HG02588 (cell line): ENCODE data around the gene MED13L.

ENCODE experiments used
- ATAC-seq: cut with Tn5 transposase; IDR thresholded peaks from one replicate; pipeline ENCODE4 v1.9.1; 2021; ENCODE audit warnings: mild to moderate bottlenecking, moderate library complexity; ENCODE audit not compliant: unreplicated experiment

The MED13L gene

GRCh38 chr12:116280595-116281290 lies 3.2 kb upstream of the MED13L start:
- ATAC-seq, result no peak

DNA sequence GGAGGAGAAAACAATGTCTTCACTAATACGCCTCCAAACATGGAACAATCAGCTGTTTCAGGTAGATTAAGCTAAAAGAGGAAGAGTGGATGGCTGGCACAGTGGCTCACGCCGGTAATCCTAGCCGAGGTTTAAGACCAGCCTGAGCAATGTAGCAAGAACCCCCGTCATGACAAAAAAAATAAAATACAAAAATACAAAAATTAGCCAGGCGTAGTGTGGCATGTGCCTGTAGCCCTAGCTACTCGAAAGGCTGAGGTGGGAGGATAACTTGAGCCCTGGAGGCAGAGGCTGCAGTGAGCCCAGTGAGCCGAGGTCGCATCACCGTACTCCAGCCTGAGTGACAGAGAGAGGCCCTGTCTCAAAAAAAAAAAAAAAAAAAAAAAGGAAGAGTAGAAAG lies 1.2 kb upstream of the MED13L start:
- no peak for ATAC-seq

- no peak for ATAC-seq
Measured at GRCh38 chr12:116278279-116278626, 760 bp upstream of the MED13L start.

DNA sequence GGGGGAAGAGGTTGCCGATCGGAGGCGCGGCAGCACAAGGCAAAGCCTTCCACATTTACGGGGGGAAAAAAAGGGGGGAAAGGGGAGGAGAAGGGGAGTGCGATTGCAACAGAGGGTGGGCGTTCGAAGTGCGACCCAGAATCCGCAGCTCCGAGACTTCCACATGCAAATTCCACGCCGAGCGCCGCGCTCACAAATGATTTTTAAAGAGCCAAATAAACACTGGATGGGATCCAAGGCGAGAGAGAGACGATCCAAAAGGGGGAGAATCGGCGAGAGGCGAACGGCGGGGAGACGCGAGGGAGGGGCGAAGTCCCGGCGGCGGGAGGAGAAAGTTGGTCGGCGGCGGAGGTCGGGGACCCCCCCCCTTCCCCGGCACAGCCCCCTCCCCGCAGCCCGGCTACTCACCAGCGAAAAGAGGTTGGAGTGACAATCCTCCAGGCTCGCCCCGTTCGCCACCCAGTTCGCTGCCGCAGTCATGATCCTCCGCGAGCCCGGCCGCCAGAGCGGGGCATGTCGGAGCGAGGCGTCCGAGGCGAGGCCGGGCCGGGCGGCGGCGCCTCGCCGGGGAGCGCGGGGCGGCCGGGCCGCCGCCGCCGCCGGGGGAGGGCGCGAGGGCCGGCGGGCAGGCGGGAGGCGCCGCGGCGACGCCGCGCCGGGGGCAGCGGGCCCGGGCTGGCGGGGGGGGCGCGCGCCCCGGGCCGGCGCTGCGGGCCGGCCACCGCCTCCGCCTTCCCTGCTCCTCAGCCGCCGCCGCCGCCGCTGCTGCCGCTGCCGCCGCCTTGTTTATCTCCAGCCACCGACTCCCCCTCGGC lies 634 bp downstream of the MED13L start:
- peak; percentile 35 for ATAC-seq

GRCh38 chr12:116274551-116275375 lies 2.7 kb downstream of the MED13L start:
- ATAC-seq, result no peak

GRCh38 chr12:116273813-116274550 lies 3.5 kb downstream of the MED13L start:
- ATAC-seq, result no peak

- no peak for ATAC-seq
Measured at GRCh38 chr12:116267948-116268347, 9.5 kb downstream of the MED13L start.

GRCh38 chr12:116266631-116267349 lies 10.7 kb downstream of the MED13L start:
- no peak for ATAC-seq

GRCh38 chr12:116266168-116266601 lies 11.3 kb downstream of the MED13L start:
- no peak for ATAC-seq

DNA sequence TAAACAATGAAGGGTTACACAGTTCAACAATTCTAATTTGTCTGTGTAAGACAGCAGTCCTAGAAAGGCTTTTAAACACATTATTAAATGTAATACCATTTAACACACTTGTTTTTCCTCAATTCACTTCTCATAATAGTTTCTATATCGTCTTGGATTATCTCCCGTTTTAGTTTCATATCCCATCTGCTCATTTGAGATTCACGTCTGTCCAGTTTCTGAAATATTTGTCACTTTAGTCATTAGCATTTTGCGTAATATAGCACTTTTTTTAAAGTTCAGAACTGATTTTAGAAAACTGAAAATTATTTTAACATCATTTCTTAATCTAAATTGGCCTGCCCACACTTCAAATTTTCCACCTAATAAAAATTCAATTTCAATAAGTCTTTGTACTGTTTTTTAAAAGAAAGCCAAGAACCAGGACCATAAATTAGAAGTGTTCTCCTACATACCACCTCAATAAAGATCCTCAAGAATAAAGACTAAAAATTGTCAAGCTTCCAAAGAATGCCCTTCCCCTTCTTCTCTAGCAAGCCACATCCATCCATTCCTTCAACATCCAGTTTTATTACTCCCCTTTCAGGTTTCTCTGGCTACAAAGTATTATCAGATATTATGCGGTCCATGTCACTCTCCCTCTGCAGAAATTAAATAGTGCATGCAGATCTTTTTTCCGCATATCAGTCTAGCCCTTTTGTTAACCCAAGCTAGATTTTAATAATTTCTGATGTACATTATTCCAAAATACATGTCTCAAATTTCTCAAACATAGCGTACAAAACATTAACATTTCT lies 11.9 kb downstream of the MED13L start:
- ATAC-seq, result no peak

DNA sequence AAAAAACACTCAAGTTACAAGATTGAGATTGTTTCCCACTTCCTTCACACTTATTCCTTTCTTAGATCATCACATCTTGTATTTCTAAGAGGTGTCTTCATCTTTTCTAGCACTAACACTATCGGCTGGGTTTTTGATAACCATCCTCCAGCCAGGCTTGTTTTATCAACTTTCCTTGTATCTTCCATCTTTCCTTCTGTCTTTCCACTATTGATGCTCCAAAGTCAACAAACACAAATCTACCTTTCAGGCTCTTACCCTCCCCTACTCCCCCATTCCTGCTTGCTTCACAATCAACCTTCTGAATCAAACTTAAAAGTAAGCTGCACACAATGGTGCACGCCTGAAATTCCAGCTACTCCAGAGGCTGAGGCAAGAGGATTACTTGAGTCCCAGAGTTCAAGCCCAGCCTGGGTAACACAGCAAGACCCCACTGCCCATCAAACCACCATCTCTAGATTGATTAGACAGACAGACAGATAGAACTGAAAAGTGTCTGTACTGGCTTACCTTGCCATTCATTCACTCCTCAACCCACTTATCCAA lies 12.9 kb downstream of the MED13L start:
- no peak for ATAC-seq

- ATAC-seq, result no peak
Measured at GRCh38 chr12:116263844-116264243, 13.6 kb downstream of the MED13L start.

GRCh38 chr12:116263431-116263830 lies 14.1 kb downstream of the MED13L start:
- ATAC-seq, result no peak

DNA sequence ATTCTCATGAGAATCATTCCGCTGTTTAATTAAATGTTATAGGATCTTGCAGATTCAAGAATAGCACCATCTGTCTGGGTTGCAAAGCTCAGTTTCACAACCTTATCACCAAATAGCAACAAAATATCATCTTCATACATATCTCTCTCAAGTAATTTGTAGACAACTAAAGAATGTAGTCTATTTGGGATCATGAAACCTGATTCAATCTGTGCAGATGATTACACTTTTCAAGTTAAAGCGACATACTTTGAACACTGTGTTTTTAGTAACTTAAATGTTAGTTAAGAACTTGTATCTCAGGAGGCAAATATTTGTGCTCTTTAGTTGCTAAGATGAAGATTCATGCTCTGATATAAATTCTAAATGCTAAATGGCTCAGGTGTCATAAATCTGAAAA lies 14.8 kb downstream of the MED13L start:
- no peak for ATAC-seq

GRCh38 chr12:116261525-116262100 lies 15.9 kb downstream of the MED13L start:
- ATAC-seq, result no peak

DNA sequence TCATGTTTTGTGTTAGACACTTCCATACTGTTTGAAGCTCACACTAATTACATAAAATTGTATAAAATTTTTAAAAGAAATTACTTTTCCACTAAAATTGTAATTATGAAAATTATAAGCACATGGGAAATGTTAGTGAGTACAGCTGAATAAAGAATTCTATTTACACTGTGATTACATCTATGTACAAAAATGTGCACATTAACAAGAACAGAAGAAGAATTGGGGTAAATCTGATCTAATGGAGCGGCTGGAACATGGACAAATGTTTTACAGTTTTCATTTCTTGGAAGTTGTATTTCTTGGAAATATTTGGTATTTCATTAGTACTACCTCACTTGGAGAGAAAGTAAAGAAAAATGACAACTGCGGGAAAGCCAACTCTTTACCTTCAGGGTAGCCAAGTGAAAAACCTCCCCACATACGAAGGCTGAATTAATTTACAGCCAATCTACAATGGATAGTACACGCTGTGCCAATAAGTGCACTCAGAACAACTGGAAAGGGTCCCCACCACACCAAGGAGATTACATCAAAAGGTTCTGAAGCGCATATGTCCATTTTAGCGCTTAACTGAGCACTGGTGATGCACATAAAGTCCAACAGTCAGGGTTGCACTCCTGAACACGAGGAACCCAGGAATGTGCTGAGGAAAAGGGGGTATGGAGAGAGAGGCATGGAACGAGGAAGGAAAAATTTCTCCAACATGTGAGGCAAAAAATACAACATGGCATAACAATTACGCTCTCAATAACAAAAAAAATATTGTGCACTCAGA lies 17.5 kb downstream of the MED13L start:
- ATAC-seq, result no peak

DNA sequence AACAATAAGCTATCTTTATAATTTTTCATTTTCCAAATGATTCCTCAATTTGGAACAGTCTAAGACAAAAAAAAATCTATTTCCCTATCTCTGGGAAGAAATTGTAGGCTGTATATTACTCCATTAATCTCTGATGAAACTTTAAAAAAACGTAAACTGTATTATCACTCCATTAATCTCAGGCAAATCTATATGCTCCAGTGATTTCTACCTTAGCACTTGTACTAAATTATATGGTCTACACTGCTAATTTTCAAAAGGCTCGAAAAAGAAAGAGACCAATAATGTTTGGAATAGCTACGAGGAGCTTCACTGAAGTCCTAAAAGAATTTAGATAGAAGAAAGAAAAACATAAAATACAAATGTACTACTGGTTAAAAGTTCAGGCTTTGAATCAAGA lies 19.7 kb downstream of the MED13L start:
- no peak for ATAC-seq

- ATAC-seq, result no peak
Measured at GRCh38 chr12:116257215-116257614, 20.3 kb downstream of the MED13L start.
